Muscle layer of colon (tissue), 2 donors: ENCODE data around the gene CREB3L4.
"Not testable (repeated sequence)": the region's sequence is repeated elsewhere in the genome, so short reads cannot be mapped to it uniquely, and the experiment has no call there.

Source experiments
- H3K27ac ChIP-seq: one replicate; pipeline ENCODE4 v1.7.0; 2013; ENCODE audit warnings: low read depth, mild to moderate bottlenecking, low read length, moderate library complexity
- H3K27me3 ChIP-seq, 2 donors: one replicate each; pipeline ENCODE4 v1.7.0; 2013; ENCODE audit warnings: low read length in 2 of 2, mild to moderate bottlenecking in 2 of 2; ENCODE audit not compliant: insufficient read depth in 2 of 2, control insufficient read depth in 1 of 2
- H3K36me3 ChIP-seq: one replicate; pipeline ENCODE4 v1.7.0; 2013; ENCODE audit warnings: mild to moderate bottlenecking, low read length; ENCODE audit not compliant: insufficient read depth
- H3K4me1 ChIP-seq: one replicate; pipeline ENCODE4 v1.7.0; 2013; ENCODE audit warnings: mild to moderate bottlenecking, low read length; ENCODE audit not compliant: insufficient read depth
- H3K4me3 ChIP-seq, 2 donors: one replicate each; pipeline ENCODE4 v1.7.0; 2013; ENCODE audit warnings: low read length in 2 of 2, low read depth in 1 of 2, mild to moderate bottlenecking in 1 of 2, moderate library complexity in 1 of 2
- H3K9ac ChIP-seq: one replicate; pipeline ENCODE4 v1.7.0; 2013; ENCODE audit warnings: low read length
- H3K9me3 ChIP-seq: one replicate; pipeline ENCODE4 v1.7.0; 2013; ENCODE audit warnings: mild to moderate bottlenecking, low read length
- donor health status: abdominal sarcoma.
- donor health status: Adenocarcinoma of cecum.

The CREB3L4 gene

GRCh38 chr1:153981735-153982134, 14.0 kb downstream of the CREB3L4 start:
- not testable (repeated sequence) for H3K27me3 ChIP-seq, H3K4me3 ChIP-seq, H3K9me3 ChIP-seq, H3K27ac ChIP-seq, H3K9ac ChIP-seq
- peaks cover 21% of the 10 kb centered on the region for H3K36me3 ChIP-seq
- H3K4me1 ChIP-seq: peaks cover 21% of the 10 kb centered on the region

- Histone ChIP-seq H3K4me3 (no peak overlapping the region), H3K27ac (no peak overlapping the region), H3K4me1 (peaks cover 17% of the 10 kb centered on the region), H3K9me3 (no peaks in the 10 kb centered on the region), H3K27me3 (no peaks in the 10 kb centered on the region), H3K36me3 (peaks cover 21% of the 10 kb centered on the region), H3K9ac (peak overlapping the region; percentile 75)
These were observed 16.6 kb downstream of the CREB3L4 start for GRCh38 chr1:153984123-153984894.

- Histone ChIP-seq H3K9me3 (no peaks in the 10 kb centered on the region), H3K9ac (peak overlapping the region; percentile 75), H3K27me3 (no peaks in the 10 kb centered on the region), H3K4me3 (peak overlapping the region; percentile 58 to 85), H3K36me3 (peaks cover 21% of the 10 kb centered on the region), H3K4me1 (peaks cover 24% of the 10 kb centered on the region), H3K27ac (peak overlapping the region; percentile 84)
These were observed 17.7 kb downstream of the CREB3L4 start for GRCh38 chr1:153985341-153985912.

GRCh38 chr1:153985941-153986761, 18.4 kb downstream of the CREB3L4 start, which contains the start of gene RAB13:
Gene RAB13, minus strand, starts transcription at chr1:153986339. Its CDS starts 103 bp downstream, at chr1:153986236.
- Histone ChIP-seq H3K9me3 (no peaks in the 10 kb centered on the region), H3K27ac (peak within 1 kb of the TSS; percentile 91), H3K36me3 (peaks cover 20% of the 10 kb centered on the region), H3K27me3 (no peaks in the 10 kb centered on the region), H3K4me3 (peak within 1 kb of the TSS; percentile 58 to 85), H3K4me1 (peaks cover 24% of the 10 kb centered on the region), H3K9ac (peak within 1 kb of the TSS; percentile 88)

- Histone ChIP-seq H3K4me3 (no peak overlapping the region), H3K9me3 (no peaks in the 10 kb centered on the region), H3K27me3 (no peaks in the 10 kb centered on the region), H3K9ac (no peak overlapping the region), H3K4me1 (peaks cover 37% of the 10 kb centered on the region), H3K36me3 (peaks cover 18% of the 10 kb centered on the region), H3K27ac (no peak overlapping the region)
These were observed 19.9 kb downstream of the CREB3L4 start for GRCh38 chr1:153987621-153988020.

GRCh38 chr1:153990468-153991150, 22.9 kb downstream of the CREB3L4 start, which contains the start of gene RPS27:
Gene RPS27, plus strand, starts transcription at chr1:153990762. Its CDS starts 35 bp downstream, at chr1:153990797.
- H3K27ac ChIP-seq: peak within 1 kb of the TSS; percentile 87
- H3K4me1 ChIP-seq: peaks cover 32% of the 10 kb centered on the region
- H3K9ac ChIP-seq: peak within 1 kb of the TSS; percentile 95
- peak within 1 kb of the TSS; percentile 75 to 96 for H3K4me3 ChIP-seq
- H3K36me3 ChIP-seq: peaks cover 25% of the 10 kb centered on the region
- H3K9me3 ChIP-seq: no peaks in the 10 kb centered on the region
- H3K27me3 ChIP-seq: no peaks in the 10 kb centered on the region

GRCh38 chr1:153991151-153991630, 23.5 kb downstream of the CREB3L4 start:
- Histone ChIP-seq H3K27me3 (no peaks in the 10 kb centered on the region), H3K9ac (peak overlapping the region; percentile 95), H3K4me1 (peaks cover 32% of the 10 kb centered on the region), H3K4me3 (peak overlapping the region; percentile 75 to 96), H3K27ac (peak overlapping the region; percentile 87), H3K36me3 (peaks cover 25% of the 10 kb centered on the region), H3K9me3 (no peaks in the 10 kb centered on the region)

- Histone ChIP-seq H3K9ac (peak overlapping the region; percentile 95), H3K27me3 (no peaks in the 10 kb centered on the region), H3K4me3 (peak overlapping the region; percentile 75 to 96), H3K36me3 (peaks cover 25% of the 10 kb centered on the region), H3K9me3 (no peaks in the 10 kb centered on the region), H3K4me1 (peaks cover 27% of the 10 kb centered on the region), H3K27ac (peak overlapping the region; percentile 87)
These were observed 24.1 kb downstream of the CREB3L4 start for GRCh38 chr1:153991806-153992205.

- H3K9me3 ChIP-seq: no peaks in the 10 kb centered on the region
- peaks cover 21% of the 10 kb centered on the region for H3K4me1 ChIP-seq
- H3K27ac ChIP-seq: no peak overlapping the region
- no peak overlapping the region for H3K4me3 ChIP-seq
- no peak overlapping the region for H3K9ac ChIP-seq
- H3K27me3 ChIP-seq: no peaks in the 10 kb centered on the region
- peaks cover 25% of the 10 kb centered on the region for H3K36me3 ChIP-seq
These were observed 27.5 kb downstream of the CREB3L4 start for GRCh38 chr1:153995202-153995601.

- no peaks in the 10 kb centered on the region for H3K9me3 ChIP-seq
- H3K4me3 ChIP-seq: no peak overlapping the region
- no peak overlapping the region for H3K9ac ChIP-seq
- no peaks in the 10 kb centered on the region for H3K27me3 ChIP-seq
- peaks cover 18% of the 10 kb centered on the region for H3K4me1 ChIP-seq
- peaks cover 25% of the 10 kb centered on the region for H3K36me3 ChIP-seq
- no peak overlapping the region for H3K27ac ChIP-seq
These were observed 27.9 kb downstream of the CREB3L4 start for GRCh38 chr1:153995640-153996039.
